Right renal pelvis (tissue), 4 donors: Measurements from ENCODE around the gene GPR22. TPM values are rescaled to one million over a fixed set of nuclear protein-coding genes. Genes with fewer than 3 reads are reported as not detected.

Experiments
- DNase-seq, 4 donors: peaks; one replicate each; pipeline ENCODE4 v3.0.0-alpha.2; 2013; ENCODE audit warnings: low read depth in 4 of 4, low spot score in 3 of 4, missing footprints in 1 of 4
- polyA plus RNA-seq, 4 donors: library from polyadenylated mRNA; unstranded; fragments of 120-200 nt; gene quantifications; one replicate each; pipeline ENCODE4 v1.2.1, GENCODE V29; 2013; ENCODE audit not compliant: insufficient read length in 4 of 4

The GPR22 gene
- polyA plus RNA-seq, 4 donors: 0.07 to 0.48 (median 0.28) TPM

DNA sequence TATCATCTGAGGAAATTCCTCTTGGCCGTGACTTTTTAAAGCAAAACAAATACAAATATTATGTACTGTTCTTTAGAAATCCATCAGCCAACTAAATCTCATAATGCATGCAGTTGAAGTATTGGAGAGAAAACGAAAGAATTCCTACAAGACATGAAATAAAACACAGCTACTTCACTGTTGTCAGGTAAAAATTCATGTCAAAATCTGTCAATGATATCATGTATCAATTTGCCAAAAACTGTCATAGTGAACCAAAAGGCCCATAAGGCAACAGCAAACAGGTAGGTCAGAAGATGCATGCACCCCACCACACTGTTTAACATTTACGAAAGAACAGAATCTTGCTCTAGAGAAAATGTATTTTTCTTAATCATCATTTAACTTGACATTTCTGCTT lies 2.3 kb downstream of the GPR22 start:
- DNase-seq: no peak

DNA sequence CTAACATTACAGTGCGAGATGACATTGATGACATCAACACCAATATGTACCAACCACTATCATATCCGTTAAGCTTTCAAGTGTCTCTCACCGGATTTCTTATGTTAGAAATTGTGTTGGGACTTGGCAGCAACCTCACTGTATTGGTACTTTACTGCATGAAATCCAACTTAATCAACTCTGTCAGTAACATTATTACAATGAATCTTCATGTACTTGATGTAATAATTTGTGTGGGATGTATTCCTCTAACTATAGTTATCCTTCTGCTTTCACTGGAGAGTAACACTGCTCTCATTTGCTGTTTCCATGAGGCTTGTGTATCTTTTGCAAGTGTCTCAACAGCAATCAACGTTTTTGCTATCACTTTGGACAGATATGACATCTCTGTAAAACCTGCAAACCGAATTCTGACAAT lies 4.3 kb downstream of the GPR22 start:
- DNase-seq: no peak

DNA sequence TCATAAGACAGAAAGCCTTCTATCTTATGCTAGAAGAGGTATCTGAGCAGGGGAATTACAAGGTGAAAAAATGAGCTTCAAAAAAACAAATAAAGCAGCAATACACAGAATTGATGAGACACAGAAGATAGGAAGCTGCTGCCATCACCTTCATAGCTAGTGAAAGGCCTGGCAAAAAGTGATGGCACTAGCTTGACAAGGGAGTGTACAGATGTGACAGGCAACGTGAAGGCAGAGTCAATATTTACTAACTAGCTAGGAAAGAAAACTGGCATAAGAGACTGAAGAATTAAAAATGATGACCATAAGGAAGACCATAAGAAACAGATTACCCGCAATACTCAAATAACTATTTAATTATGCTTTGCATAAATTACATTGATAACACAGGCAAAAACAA lies 9.4 kb downstream of the GPR22 start:
- DNase-seq: no peak

DNA sequence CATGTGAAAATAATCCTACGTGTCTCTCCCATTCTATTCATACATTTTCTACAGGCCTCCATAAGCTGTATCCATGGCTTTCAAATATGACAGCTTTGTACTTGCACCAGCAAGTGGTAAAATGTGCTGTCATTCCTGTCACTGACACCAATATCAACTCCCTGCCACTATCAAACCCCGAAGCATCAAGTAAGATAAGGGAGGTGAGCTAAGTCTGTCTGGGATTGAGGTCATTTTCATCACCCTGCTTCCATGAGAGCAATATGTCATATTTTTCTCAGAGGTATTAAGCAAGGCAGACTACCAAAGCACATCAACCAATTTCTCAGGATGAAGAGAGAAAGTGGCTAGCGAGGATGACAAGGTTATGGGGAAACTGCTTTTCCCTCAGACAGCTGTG lies 11.1 kb downstream of the GPR22 start:
- no peak for DNase-seq

DNA sequence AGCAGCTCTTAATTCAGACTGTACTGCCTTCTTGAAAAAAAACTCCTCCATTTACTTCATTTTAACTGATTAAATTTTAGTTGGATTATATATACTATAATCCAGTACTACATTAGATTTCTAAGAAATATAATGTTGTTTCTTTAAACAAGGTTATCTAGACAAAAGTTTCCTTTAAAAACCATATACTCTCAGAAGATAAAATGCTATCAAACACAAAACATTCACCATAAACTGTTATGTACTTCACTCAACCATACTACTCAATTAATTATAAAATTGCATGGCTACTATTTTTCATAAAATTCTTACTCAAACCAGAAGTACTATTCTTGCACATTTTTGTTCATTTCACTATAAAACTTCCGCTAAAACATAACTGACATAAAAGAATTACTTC lies 12.7 kb downstream of the GPR22 start:
- DNase-seq: no peak

DNA sequence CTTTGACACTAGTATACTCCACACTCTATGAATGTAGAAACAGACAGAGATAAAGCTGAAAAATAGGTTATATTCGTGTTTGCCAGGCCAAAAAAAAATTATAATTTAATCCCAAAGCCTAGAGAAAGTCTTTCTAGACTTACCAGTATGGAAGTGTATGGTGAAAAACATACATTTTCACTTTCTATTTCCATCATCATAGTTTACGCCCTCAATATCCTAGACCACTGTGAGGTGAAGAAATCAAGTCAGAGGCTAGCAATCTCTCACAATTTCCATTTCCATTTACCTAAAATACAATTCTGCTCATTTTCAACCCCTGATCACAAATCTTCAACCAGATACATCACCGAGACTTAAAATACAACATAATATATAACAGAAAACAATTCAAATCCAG lies 16.2 kb downstream of the GPR22 start:
- no peak for DNase-seq

DNA sequence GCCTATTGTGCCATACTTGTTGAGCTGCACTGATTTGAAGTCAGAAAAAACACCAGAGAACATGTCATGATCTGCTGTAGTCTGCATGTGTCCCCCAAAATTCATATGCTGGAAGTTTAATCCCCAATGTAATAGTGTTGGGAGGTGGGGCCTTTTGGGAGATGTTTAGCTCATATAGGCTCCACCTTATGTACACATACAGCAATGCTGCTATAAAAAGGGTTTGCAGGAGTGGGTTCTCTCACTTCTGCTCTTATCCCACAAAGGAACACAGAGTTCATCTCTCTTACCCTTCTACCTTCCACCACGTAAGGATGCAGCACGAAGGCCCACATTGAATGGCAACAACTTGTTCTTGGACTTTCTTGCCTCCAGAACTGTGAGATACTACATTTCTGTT lies 23.0 kb downstream of the GPR22 start:
- no peak for DNase-seq

DNA sequence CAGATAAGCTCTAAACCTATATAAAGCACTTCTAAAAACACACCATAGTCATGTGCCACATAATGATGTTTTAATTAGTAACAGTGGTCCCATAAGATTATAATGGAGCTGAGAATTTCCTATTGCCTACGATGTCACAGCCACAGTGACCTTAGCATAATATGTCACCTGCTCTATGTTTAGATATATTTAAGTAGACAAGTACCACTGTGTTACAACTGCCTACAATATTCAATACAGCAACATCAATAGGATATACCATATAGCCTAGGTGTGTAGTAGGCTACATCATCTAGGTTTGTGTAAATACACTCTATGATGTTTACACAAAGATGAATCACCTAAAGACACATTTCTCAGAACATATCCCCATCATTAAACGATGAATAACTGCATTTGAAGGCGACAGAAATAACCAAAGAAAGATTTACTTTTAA lies 24.5 kb downstream of the GPR22 start:
- no peak for DNase-seq

DNA sequence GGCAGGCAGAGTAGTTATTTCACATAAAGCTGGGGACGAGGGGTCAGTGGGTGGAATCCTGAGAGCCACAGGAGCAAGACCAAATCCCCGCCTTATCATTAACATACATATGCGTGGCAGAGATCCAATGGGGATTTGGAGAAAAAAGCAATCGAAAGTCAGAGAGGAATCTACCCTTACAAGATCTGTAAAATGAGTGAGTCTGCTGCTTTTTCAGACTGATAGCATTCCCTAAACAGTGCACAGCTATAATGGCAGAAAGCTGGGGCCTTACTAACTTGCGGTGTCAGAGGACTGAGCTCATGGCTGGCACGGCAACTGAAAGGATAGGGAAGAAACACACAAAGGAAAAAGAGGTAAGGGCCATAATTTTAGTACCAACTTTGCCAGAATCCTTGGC lies 25.0 kb downstream of the GPR22 start:
- no peak for DNase-seq

DNA sequence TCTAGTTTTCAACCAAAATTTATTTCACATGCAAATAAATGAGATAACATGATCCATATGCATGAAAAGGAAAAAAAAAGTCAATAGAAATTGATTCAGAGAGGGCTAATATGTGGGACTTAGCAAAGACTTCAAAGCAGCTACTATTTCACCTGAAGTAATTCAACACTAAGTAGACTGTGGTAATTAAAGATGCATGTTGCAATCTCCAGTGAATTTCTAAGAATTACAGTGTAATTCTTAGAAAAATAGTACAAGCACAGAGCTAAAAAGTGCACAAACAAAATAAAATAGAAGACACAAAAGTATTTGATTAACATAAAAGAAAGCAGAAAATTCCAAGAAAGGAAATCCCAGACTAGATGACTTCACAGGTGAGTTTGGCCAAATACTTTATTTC lies 25.7 kb downstream of the GPR22 start:
- DNase-seq: no peak

DNA sequence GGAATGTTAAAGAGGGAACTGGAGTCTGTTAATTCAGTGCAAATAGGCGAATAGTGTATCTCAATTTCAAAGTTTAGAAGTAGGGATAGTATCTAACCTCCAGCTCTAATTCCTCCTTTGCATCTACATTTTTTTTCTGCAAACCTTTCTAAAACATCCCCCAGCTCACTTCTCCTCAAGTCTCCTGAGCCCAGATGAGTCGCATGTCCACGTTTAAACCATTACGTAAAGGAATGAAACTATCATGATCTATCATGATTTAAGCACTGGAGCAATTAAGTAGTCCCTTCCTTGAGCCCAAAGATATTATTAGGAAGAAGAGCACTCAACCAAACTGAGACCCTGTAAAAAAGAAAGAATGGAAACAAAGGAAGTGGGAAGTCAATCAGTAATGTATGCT lies 29.9 kb downstream of the GPR22 start:
- DNase-seq: no peak

DNA sequence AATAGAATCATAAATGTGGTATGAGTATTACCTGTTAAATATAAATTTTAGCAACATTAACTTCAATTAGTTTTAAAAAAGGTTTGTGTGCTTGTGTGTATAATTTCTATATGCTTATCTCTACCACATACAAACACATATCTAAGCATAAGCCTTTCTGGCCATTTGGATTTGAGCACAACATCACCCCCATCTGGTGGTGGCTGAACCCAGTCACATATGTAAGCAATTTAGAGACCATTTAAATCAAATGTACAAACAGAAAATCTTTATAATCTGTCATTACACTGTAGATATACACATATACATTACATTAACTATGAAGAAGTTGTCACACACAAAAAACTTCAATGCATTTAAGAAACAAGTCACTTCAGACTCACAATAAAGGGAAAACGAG lies 31.7 kb downstream of the GPR22 start:
- no peak for DNase-seq

DNA sequence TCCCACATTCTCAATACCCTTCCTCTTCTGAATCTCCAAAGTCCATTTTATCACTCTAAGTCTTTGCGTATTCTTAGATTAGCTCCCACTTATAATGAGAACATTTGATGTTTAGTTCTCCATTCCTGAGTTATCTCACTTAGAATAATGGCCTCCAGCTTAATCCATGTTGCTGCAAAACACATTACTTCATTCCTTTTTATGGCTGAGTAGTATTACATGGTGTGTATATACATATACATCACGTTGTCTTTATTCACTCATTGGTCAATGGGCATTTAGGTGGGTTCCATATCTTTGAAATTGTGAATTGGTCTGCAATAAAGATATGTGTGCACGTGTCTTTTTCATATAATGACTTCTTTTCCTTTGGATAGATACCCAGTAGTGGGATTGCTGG lies 32.3 kb downstream of the GPR22 start:
- no peak for DNase-seq

DNA sequence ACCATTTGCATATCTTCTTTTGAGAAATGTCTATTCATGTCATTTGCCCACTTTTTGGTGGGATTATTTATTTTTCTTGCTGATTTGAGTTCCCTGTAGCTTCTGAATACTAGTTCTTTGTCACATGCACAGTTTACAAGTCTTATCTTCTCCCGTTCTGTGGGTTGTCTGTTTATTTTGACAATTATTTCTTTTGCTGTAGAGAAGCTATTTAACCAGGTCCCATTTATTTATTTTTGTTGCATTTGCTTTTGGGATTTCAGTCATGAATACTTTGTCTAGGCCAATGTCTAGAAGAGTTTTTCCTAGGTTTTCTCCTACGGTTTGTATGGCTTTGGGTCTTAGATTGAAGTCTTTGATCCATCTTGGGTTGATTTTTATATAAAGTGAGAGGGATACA lies 32.9 kb downstream of the GPR22 start:
- no peak for DNase-seq

DNA sequence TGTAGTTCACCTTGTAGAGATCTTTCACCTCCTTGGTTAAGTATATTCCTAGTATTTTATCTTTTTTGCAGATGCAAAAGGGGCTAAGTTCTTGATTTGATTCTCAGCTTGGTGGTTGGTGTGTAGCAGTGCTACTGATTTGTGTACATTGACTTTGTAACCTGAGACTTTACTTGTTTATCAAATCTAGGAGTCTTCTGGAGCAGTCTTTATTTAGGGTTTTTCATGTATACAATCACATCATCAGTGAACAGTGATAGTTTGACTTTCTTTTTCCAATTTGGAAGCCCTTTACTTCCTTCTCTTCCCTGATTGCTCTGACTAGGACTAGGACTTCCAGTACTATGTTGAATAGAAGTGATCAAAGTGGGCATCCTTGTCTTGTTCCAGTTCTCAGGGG lies 33.8 kb downstream of the GPR22 start:
- no peak for DNase-seq

DNA sequence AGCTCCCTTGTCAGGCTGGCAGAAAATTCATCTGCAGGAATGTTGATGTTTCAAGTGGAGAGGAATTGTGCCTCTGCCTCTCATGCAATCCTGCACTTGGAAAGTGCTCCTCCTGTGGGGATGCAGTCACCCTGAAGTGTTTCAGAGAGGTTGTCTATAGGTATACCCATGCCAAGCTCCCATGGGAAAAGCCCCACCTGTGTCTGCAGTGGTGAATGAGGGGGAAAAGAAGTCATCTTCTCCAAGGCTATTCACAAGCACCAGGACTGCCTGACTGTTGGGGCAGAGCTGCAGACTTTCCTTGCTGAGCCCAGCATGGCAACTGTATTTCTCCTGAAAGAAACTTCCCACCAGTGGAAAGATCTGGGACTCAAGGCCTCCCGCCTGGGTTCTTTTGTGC lies 35.5 kb downstream of the GPR22 start:
- DNase-seq: no peak

DNA sequence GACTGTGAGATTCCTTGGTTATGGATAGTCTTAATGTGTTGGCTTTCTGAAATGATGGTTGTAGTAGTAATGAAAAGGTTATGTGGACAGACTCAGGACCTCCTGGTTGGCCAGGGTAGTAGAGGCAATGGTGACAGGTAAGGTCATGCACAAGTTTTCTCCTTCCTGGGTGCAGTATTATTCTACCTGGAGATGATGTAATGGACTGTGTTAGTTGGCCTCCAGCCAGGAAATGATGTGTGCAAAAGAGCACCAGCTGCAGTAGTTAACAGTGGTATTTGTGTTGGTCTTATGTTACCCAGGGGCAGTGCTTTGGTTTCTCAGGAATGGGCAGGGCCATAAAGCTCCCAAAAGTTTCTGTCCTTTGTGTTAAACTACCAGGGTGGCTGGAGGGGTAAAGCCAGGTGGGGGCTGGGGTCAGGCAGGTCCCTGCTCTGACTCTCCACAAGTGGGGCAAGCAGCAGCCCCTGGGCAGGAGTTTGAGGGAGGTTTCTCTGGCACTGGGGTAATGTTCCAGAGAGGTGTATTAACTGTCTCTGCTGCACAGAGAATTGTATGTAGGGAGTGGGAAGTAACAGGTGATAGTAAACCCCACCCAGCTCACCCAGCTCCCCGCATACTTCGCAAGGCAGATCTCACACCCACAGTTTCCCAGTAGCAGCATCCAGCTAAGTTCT lies 36.3 kb downstream of the GPR22 start:
- peak in 1 of 4 donors; percentile 14 for DNase-seq

DNA sequence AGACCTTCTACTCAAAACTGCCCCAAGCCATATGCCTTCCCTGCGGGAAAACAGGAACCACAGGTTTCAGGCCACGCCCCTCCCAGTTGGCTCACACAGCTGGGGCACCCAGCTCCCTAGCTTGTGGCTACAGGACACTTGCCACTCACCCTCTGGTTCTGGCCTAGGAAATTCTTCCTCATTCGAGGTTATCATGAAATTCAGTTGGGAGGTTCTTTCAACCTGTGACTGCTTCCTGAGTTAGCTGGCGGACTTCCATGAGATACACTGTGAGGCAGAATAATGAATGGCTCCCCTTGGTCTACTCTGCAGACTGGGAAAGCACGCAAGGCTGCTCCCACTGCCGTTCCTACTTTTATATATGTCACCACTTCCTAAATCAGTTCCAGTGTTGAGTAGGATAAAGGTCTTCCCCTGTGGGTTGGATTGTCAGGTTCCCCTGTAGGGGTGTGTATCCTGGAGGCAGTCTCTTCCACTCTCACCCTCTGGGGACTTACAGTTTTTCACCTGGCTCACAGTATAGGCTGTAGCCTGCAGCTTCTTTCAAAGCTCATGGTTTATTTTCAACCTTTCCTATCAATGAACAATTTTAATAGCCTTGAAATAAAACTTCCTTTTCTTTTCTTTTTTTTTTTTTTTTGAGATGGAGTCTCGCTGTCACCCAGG lies 37.0 kb downstream of the GPR22 start:
- DNase-seq: peak in 1 of 4 donors; percentile 8
